ENCODE results near the gene SMIM29.

SMIM29 gene

DNA sequence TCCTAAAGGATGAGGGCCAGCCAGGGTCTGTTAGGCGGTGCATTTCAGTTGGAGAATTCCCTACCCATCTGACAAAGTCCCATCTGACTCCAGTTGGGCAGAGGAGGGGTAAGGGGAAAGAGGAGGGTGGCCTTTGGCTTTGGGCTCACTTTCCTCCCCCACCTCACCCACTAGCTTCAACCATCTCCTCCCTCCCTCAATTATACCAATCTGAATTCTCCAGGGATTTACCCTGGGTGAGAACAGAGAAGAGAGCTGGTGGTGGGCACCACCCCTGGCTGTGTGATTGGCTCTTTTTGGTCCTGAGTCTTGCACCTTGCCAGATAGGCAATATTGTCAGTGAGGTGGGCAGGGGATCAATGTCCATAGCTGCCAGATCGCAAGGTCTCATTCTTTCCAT lies 8.9 kb downstream of the SMIM29 start:
- no peak for DNase-seq

DNA sequence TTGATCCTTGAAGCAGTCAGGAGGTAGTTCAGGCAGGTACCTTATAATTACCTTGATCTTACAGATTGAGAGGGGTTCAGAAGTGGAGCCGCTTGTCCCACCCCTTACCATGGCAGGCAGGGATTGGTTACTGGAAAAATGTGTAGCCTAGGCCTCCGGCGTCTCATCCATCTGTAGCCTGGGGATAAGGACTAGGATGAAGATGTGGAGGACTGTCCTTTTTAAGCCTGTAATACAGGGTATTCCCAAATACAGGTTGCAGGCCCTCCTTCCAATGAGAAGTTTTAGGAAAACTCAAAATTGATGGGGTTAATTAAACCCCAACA lies 9.3 kb downstream of the SMIM29 start:
- no peak for DNase-seq

DNA sequence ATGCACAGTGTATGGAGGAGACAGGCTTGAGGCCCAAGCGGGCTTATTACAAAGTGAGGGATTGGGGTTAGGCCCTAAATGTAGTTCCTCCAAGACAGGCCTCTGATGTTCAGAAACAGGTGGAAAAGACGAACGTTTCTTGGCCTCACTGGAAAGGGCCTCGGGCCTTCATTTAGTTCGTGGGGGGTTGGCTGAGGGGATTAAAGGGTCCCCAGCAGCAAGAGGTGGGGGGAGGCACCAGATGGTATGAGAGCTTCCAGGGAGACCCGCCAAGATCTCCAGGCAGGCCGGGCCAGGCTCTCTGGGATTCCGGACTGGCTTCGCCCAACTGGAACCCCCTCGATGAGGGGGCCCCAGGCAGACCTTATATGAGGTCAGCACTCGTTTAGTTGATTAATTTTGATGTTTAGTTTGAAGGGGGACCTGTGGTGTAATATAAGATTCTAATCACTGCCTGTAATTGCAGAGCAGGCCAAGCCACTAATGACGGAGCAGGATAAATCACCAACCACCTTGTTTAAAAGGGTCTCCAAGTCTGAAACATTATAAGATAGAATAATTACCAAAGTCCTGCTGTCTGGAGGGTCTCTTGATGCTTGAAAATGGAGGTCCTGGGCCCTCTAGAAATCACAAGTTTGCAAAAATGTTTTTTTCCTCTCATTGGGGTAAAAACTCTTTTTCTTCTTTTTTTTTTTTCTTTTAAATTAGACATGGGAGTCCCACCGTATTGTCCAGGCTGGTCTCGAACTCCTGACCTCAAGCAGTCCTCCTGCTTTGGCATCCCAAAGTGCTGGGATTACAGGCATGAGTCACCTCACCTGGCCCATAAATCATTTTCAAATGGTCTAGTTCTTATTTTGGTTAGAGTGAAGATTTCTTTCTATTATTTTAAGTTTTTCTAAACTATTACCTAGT lies 10.0 kb downstream of the SMIM29 start:
- no peak for DNase-seq

DNA sequence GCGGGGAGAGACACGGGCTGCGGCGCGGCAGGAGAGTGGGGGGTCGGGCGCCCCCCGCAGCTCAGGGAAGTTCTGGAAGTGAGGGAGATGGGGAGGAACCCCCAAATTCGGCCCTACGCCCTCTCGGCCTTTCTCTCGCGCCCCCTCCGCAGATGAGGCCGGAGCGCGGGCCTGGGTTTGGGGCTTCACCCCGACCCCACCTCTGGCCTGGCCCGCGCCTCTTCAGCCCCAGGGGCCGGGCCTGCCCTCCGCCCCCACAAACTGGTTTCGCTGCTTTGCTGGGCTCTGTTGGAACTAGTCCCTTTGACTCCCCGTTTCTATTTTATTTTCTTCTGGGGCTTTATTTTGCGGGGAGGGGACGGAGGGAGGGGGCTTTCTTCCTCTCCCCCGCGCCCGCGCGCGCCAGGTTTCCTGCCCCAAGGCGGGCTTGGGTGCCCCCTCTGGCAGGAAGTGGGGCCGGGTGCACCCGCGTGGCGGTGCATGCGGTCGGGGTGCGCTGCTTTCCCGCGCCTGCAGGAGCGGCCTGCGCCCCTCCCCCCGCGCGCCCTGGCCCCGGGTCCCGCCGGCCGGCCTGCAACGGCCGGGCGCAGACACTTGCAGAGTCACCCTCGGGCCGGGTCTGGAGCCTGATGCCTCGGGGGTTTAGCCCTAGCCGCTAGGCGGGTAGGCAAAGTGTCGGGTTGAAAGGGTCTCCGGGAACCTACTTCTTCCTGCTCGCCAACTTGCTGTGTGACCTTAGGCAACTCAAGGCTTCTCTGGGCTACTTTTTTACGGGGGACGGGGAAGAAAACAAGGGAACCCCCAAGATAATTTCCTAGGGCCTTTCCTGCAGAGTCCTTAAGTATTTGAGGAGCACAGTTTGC lies 10.9 kb downstream of the SMIM29 start:
- DNase-seq = peak; percentile 51 to 58

DNA sequence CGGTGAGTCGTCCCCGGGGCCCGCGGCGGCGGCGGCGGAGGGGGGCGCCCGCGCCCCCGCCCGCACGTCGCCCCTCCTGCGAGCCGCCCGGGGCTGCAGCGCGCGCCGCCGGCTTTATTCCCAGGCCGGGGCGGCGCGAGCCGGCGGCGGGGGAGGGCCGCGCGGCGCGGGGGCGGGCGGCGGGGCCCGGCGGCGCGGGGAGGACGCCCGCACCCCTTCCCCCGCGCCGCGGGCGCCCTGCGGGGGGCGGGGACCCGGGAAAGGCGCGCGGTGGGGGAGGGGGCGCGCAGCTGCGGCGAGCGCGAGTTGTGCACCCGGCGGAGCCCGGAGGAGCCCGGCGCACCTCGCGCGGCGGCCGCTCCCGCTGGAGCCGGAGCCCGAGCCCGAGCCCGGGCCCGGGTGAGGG lies 11.5 kb downstream of the SMIM29 start:
- DNase-seq = peak in 1 of 2 experiments; percentile 27

DNA sequence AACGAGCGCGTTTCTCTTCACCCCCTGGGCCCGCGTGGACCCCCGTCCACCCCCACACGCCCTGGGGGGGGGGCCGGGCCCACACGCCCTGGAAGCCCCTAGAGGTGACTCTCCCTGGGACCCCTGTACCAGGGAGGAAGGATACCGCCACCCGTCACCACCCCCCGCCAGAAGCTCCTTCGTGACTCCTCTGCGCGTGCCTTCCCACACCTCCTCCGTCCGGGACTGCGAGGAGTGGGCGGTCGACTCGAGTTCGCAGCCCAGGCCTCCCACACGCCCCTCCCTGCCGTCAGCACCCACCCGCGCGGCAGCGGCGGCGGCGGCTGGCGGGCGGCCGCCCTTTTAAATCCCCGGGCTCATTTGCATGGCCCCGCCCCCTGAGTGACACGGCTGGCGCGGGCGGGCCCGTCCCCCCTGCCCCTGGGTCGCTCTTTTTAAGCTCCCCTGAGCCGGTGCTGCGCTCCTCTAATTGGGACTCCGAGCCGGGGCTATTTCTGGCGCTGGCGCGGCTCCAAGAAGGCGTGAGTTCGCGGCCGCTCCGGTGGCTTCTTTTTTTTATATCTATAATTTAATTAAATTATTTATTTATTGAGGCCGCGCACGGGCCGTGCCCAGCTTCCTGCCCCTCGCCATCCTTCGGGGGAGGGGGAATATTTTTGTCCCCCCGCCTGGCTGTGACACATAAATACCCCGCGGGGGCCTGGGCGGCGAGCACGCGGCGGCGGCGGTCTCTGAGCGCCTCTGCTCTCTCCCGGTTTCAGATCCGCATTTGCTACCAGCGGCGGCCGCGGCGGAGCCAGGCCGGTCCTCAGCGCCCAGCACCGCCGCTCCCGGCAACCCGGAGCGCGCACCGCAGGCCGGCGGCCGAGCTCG lies 12.1 kb downstream of the SMIM29 start, which contains the start of gene HMGA1:
Gene HMGA1, plus strand, starts transcription at position 431 of the 873 bp plus-strand sequence. CDS start 3,908 bp downstream, outside the sequence.
- peak; percentile 89 to 92 for DNase-seq

DNA sequence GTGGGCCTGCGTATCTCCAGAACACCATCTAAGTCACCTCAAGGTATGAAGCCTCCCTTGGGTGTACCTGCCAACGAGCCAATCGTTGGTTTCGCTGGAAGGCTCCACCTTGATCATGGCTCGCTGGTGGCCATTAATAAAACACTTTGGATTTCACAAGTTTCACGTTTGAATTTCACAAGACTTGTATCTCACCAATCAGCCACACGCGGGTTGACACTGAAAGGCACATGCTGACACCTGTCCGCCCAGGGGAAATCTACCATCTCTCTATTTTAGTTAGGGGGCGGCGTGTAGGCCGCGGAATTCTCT lies 12.7 kb downstream of the SMIM29 start:
- DNase-seq = peak; percentile 63 to 68

DNA sequence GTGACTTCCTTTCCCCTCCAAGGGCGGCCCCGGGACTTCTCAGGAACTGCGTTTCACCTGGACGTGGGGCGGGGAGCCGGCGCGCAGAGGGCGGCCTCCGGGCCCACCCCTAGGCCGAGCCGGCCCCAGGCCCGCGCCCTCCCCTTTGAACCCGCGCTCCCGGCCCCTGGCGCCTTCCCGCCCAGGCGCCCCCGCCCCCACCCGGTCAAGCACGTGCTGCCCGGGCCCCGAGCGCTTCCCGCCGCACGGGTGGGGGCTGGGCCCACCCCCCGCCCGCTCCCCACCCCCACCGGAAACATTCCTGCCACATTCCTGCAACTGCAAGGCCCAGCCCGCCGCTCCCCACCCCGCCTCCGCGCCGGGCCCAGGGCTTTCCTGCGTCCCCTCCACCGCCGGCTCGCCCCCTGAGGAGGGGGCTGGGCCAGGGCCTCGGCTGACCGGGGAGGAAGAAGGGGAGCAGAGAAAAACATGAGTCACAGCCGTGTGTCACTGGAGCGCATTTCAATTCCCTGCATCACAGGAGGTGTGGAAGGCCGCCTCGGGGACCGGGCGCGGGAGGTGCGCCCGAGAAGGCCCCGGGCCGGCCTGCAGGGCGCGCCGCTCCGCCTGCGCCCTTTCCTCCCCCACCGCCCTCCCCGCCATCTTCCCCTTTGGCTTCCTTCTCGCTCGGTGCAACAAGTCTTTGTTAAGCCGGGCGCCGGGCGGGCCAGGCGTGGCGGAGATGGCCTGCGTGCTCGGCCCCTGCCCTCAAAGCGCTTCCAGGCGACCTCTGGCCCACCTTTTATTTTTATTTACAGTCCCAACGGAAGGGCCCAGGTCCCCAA lies 13.3 kb downstream of the SMIM29 start:
- DNase-seq = peak; percentile 63 to 68

DNA sequence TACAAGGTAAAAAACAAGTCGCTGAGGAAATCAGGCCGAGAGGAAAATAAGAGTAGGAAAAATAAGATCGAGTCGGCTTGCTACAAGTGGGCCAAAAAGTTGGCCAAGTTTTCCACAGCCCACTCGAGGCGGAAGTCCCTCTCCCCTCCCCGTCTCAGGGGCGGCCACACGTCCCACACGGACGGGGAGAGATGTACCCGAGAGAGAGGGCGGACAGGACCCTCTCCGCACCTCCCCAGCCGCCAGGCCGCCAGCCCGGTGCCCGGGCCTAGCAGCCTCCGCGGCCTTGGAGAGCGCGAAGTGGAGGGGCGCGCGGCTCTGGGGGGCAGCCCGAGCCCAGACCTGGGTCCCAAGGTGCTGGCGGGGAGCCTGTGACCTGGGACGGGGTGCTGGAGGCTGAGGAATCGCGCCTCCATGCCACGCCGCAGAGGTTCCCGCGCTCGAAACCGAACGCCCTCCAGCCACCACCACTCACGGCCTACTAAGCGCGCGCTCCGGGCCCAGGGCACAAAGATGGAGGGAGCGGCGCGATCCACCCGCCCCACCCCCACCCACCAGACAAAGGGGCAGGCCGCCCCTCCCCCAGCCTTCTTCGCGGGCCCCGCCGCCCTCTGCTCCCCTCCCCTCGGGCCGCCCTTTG lies 14.0 kb downstream of the SMIM29 start:
- DNase-seq = no peak

DNA sequence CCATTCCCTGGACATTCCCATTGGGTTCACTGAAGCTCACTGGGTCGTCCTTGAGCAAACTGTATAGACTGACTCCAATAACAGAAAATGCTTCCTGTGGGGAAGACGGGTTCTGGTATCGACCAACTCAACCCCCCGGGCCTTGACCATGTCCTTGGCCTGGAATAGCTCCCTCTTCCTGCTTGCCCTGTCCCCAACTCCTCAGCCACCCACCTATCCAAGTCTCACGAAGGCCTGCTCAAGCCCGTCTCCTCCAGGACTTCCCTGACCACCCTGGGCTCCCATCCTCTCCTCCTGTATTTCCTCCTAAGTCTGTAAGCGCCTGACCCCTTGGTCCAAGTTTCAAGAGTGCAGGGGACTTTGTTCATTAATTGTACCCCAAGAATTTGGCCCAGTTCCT lies 14.9 kb downstream of the SMIM29 start:
- no peak for DNase-seq

DNA sequence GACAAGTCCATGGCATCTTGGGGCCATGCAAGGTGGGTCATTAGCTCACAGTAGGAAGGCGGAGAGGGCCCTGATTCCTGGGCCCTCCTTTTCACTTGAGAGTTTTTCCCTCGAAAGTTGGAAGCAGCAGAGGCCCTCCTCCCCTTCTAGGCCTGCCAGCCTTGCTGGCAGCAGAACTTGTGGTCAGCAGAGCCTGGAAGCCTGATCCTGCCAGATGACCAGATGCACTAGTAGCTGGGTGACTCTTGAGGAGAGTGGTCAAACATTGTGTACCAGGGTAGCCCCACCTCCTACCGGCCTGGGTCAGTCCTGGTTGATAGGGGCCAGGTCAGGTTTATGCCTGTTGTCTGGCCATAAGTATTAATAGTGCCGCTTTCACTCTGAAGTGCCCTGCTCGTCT lies 15.9 kb downstream of the SMIM29 start:
- DNase-seq = no peak

DNA sequence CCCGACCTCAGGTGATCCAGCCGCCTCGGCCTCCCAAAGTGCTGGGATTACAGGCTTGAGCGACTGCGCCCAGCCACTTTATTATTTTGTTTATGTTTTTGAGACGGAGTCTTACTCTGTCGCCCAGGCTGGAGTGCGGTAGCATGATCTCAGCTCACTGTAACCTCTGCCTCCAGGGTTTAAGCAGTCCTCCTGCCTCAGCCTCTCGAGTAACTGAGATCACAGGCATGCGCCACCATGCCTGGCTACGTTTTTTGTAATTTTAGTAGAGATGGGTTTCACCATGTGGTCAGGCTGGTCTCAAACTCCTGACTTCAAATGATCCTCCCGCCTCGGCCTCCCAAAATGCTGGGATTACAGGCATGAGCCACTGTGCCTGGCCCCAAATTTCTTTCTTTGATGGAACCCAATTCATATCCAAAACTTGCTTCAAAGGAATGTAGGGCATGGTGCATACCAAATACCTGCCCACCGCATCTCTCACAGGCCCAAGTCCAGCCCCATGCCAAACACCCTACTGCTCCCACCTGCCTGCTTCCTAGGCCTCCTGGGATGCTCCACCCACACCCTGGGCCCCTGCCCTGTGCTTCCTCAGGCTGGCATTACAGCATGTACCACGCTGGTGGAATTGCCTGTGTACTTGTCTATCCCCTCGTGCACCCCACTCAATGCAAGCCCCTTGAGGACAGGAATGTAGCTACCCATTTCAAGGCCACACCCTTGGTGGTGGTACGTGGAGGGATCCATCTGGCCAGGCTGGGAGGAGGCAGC lies 17.1 kb downstream of the SMIM29 start:
- no peak for DNase-seq

DNA sequence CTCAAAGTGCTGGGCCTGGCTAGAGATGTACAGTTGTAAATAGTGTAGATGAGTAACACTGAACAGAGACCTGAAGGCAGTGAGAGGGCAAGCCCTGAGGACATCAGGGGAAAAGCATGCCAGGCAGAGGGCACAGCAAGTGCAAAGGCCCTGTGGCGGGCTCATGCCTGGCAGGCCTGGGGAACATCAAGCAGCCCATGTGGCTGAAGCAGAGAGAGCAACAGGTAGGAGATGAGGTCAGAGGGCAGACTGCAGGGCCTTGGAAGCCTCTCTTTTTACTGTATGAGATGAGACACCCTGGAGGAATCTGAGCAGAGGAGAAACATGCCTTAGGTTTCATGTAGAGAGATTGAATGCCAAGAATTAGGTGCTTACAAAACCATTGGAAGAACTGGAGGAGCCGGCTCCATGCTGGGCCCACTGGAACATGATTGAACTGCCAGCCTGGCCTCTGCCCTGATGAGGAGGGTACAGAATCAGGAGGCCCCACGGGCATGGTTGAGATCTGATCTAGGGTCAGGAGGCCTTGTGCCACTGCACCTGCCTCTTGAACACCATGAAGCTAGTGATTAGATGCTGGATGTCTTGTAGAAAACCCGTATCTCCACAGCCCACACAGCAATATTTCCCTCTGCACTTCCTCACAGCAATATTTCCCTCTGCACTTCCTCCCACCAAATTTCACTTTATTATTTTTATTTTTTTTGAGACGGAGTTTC lies 18.0 kb downstream of the SMIM29 start:
- DNase-seq = no peak

DNA sequence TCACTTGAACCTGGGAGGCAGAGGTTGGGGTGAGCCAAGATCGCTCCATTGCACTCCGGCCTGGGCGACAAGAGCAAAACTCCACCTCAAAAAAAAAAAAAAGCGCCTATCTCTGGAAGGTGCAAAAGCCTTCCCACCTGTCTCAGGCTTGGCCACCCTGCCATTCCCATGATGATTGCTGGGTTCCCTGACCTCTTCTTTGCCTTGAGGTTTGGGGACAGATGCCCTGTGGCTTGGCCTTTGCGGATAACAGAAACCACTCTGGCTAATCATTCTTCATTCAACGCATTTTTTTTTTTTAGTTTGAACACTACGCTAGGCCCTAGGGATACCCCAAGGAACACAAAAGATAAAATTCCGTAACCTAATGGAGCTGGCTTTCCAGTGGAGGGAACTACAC lies 18.9 kb downstream of the SMIM29 start:
- no peak for DNase-seq

DNA sequence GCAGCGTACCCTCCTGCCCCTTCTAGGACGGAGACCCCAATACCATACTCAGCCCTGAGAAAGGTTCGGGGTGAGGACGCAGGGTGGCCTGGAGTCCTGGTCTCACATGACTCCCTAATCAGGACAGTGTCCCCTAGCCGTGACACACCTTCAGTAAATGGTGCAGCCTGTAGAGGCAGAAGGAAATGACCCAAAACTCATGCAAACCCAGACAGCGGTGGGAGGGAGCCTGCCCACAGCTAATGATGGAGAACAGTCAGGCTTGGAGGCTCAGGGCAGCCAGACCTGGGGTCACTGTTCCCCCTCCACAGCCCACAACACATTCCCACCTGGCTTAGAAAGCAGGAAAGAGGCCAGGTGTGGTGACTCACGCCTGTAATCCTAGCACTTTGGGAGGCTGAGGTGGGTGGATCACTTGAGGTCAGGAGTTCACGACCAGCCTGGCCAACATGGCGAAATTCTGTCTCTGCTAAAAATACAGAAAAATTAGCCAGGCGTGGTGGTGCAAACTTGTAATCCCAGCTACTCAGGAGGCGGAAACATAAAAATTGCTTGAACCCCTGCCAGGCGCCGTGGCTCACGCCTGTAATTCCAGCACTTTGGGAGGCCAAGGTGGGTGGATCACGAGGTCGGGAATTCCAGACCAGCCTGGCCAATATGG lies 20.9 kb downstream of the SMIM29 start:
- DNase-seq = no peak

DNA sequence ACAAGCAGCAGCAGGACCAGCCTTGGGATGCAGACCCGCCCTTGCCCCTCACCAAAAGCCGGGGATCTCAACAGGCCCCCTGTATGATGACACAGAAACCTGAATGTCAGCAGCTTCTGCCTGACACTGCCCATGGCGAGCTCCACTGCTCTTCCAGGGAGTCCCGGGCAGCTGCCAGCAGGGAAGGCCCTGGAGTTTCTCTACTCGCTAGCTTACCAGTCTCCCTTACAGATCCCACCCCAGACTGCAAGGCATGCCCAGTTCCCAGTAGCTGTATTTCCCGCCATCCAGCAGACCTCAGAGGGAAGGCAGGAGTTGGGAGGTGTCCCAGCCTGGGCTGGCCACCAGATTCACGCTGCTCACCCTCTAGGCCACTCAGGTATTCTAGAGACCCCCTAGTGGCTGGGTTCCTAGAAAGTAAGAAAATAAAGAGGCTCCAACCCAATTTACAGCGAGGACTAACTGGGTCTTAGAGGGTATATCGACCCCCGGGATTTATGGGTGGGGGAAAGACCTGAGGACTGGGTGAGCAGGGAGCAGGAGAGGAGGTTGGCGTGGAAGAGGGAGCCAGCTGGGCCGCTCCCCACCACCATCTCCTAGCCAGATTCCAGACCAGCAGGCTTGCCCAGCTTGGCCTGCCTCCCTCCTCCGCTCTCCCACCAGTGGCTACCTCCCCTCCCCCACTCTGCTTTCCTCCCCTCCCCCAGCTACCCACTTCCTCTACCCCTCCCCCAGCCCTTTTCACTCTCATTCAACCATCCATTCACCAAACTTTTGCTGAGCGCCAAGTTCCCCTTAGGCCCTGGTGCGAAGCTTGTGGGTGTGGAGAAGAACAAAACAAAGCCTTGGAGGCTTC lies 21.8 kb downstream of the SMIM29 start:
- DNase-seq = no peak

DNA sequence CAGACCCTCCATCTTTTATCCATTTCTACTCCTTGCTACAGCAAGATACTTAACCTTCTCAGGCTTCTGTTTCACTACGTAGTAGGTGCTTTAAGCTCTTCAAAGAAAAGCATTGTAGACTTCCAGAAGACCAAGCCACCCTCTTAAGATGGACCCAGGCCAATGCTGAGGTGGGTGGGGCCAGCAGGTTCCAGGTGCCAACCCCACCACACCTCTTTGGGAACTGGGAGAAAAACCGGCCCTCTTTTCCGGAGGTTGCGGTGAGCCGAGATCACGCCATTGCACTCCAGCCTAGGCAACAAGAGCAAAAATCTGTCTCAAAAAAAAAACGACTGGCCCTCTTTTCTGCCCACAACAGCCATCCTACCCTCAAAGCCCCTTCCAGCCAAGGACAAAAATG lies 22.7 kb downstream of the SMIM29 start:
- DNase-seq = no peak

DNA sequence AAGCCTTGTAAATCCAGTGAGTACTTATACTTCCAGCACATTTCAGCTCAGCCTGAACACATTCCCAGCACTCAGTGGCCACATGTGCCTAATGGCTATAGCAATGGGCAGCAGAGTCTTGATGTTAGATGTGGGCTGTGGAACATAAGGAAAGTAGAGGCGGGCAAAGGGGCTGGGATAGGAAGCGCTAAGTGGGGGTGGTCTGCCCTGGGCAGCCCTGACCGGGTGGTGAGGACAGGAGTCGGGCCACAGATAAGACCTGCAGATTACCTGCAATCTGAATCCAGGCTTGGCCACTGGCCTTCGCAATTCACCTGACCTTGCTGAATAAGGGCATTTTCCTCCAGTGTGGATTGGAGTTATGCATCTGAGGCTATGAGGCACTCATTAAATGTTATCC lies 23.3 kb downstream of the SMIM29 start:
- no peak for DNase-seq

Data from AML-193 (cell line).